ENCODE results near the gene PLXNA4.

DNA sequence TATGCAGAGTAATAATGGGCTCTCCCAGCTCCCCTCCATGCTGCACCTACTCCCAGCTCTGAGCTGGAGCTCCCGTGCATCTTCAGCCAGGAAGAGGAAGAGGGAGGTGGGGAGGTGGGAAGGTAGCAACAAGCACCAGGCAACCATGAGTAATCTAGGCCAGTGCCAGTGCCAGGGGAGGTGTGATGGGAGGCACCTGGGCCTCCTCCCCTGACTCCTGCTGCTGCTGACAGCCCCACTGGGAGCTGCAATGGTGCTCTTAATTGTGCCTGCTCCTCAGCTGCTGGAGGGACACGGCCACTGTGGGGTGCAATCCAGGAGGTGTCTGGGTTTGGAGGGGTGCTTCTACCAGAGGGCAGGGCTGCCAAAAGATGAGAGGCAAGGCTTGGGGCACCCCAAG lies 243.0 kb downstream of the PLXNA4 start:
- no peak for TF ChIP-seq POLR2AphosphoS5 (IDR thresholded peaks at IDR 0.05)
- TF ChIP-seq CTCF (IDR thresholded peaks at IDR 0.05) = no peak
